A673 (cell line): ENCODE measurements around the gene ZBTB21. TPM values are rescaled to one million over a fixed set of nuclear protein-coding genes. Genes with fewer than 3 reads are reported as not detected.
A peak's percentile ranks its signal among the peaks of the same experiment; 100 is the strongest.
"Not testable (repeated sequence)": the region's sequence is repeated elsewhere in the genome, so short reads cannot be mapped to it uniquely, and the experiment has no call there.

Source experiments
- BruUV-seq: library from RNA; stranded (reverse); fragments of 400-500 nt; replicated peaks from 2 replicates; lab custom pipeline; 2021; lab: Mats Ljungman, UMichigan
- CTCF ChIA-PET: fragments of 300-600 bp; sonication (Branson Sonifier 250); formaldehyde crosslinking; loops from one replicate; lab custom pipeline; 2022; ENCODE audit warnings: antibody characterized with exemption; lab: Charles Lee
- POLR2A ChIA-PET: fragments of 300-600 bp; sonication (Branson Sonifier 250); formaldehyde crosslinking; loops from one replicate; lab custom pipeline; 2022; ENCODE audit warnings: antibody characterized with exemption; ENCODE audit not compliant: low non-redundant PET; lab: Charles Lee
- DNase-seq: peaks from one replicate; pipeline ENCODE4 v3.0.0-alpha.2; 2015; ENCODE audit warnings: low spot score
- H3K27ac ChIP-seq: fragments of 200-600 bp; sonication (generic); 2 replicates; pipeline ENCODE4 v1.5.1; 2016; ENCODE audit warnings: mixed run types, low read depth, mild to moderate bottlenecking, mixed read lengths, antibody characterized with exemption, low read length; ENCODE audit not compliant: poor library complexity, severe bottlenecking
- H3K27me3 ChIP-seq: fragments of 200-600 bp; sonication (generic); replicated peaks from 2 replicates; pipeline ENCODE4 v1.6.1; 2017; ENCODE audit warnings: mixed run types, low read depth, mild to moderate bottlenecking, mixed read lengths, antibody characterized with exemption, low read length; ENCODE audit not compliant: insufficient read depth, poor library complexity
- H3K36me3 ChIP-seq: fragments of 200-600 bp; sonication (generic); 2 replicates; pipeline ENCODE4 v1.6.1; 2016; ENCODE audit warnings: mixed run types, mild to moderate bottlenecking, mixed read lengths, antibody characterized with exemption, low read length; ENCODE audit not compliant: insufficient read depth, poor library complexity, severe bottlenecking
- H3K4me1 ChIP-seq: fragments of 200-600 bp; sonication (generic); 2 replicates; pipeline ENCODE4 v1.6.1; 2017; ENCODE audit warnings: mixed run types, mild to moderate bottlenecking, mixed read lengths, antibody characterized with exemption, low read length; ENCODE audit not compliant: insufficient read depth, poor library complexity, severe bottlenecking
- H3K4me3 ChIP-seq: fragments of 200-600 bp; sonication (generic); 2 replicates; pipeline ENCODE4 v1.5.1; 2016; ENCODE audit warnings: low read depth, mixed run types, mild to moderate bottlenecking, mixed read lengths, low read length; ENCODE audit not compliant: poor library complexity, severe bottlenecking
- H3K9me3 ChIP-seq: fragments of 200-600 bp; sonication (generic); 2 replicates; pipeline ENCODE4 v1.6.1; 2016; ENCODE audit warnings: mixed run types, low read depth, mild to moderate bottlenecking, mixed read lengths, antibody characterized with exemption, low read length; ENCODE audit not compliant: poor library complexity, severe bottlenecking
- CTCF ChIP-seq: fragments of 300-800, 200-600 bp; sonication (generic); conservative IDR thresholded peaks from 2 replicates; pipeline ENCODE4 v1.5.1; 2017; ENCODE audit warnings: low read depth, mild to moderate bottlenecking, antibody characterized with exemption, low read length, moderate library complexity, mixed read lengths
- EZH2 ChIP-seq: fragments of 200-600 bp; sonication (generic); IDR thresholded peaks from 2 replicates; pipeline ENCODE4 v1.6.1; 2017; ENCODE audit warnings: borderline replicate concordance, low read depth, mild to moderate bottlenecking, mixed read lengths, antibody characterized with exemption, low read length; ENCODE audit not compliant: poor library complexity, severe bottlenecking
- intact Hi-C: fragments of 100-400 bp; cut with micrococcal nuclease; formaldehyde crosslinking; loops from one replicate; pipeline ENCODE4 v1.10.0; 2022; ENCODE audit not compliant: unreplicated experiment
- total RNA-seq: library from RNA; stranded (reverse); gene quantifications from 2 replicates; pipeline ENCODE4 v1.2.3, GENCODE V29; 2021

ZBTB21 gene
- total RNA-seq, 1 experiment from 2014 or later, result 20.7 TPM

DNA sequence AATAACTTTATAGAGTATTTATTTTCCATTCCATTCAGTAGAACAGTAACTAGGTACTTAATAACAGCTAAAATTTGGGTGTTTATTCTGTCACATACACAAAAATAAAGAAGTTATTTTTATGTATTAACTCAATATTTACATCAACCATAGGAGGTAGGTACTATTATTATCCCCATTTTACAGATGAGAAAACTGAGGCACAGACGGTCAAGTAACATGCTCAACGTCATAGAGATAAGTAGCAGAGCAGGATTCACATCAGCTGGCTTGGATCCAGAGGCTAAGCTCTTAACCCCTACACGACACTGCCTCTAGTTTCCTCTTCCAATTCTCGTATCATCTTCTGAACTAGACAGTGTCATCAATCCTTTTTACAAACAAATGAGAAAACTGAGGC is 9.3 kb downstream of the ZBTB21 start:
- TF ChIP-seq EZH2 (no peak), CTCF (no peak)
- Histone ChIP-seq H3K36me3 (peaks cover 11% of the 10 kb centered on the region), H3K9me3 (no peaks in the 10 kb centered on the region), H3K27ac (no peak overlapping the region), H3K27me3 (no peaks in the 10 kb centered on the region), H3K4me1 (peaks cover 5% of the 10 kb centered on the region), H3K4me3 (no peak overlapping the region)
- intact Hi-C loops, result no loop called here
- DNase-seq, result no peak
- POLR2A ChIA-PET, result no interaction called here
- BruUV-seq, result no TSS peak
- CTCF ChIA-PET, result no interaction called here

GRCh38 chr21:41997657-41998056 is 12.5 kb downstream of the ZBTB21 start:
- H3K4me1 ChIP-seq, result no peaks in the 10 kb centered on the region
- POLR2A ChIA-PET, result no interaction called here
- intact Hi-C loops, result no loop called here
- CTCF ChIA-PET, result no interaction called here
- BruUV-seq, result no TSS peak
- no peaks in the 10 kb centered on the region for H3K27me3 ChIP-seq
- peaks cover 27% of the 10 kb centered on the region for H3K36me3 ChIP-seq
- TF ChIP-seq EZH2, result no peak
- no peak for TF ChIP-seq CTCF
- no peak overlapping the region for H3K4me3 ChIP-seq
- no peaks in the 10 kb centered on the region for H3K9me3 ChIP-seq
- DNase-seq, result no peak
- peak overlapping the region; percentile 17 for H3K27ac ChIP-seq

DNA sequence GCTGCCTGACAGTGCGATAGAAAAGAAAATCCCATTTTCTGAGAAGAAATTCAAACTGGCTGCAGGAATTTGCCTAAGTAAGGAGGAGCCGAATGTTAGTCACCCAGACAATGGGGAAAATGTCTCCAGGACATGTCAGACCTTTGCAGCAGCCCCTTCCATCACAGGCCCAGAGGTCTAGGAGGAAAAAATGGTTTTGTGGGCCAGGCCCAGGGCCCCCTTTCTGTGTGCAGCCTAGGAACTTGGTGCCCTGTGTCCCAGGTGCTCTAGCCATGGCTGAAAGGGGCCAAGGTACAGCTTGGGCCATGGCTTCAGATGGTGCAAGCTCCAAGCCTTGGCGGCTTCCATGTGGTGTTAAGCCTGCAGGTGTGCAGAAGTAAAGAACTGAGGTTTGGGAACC is 14.6 kb downstream of the ZBTB21 start:
- CTCF ChIA-PET, result no interaction called here
- no peaks in the 10 kb centered on the region for H3K9me3 ChIP-seq
- H3K36me3 ChIP-seq, result peaks cover 38% of the 10 kb centered on the region
- no peaks in the 10 kb centered on the region for H3K4me1 ChIP-seq
- TF ChIP-seq EZH2 (no peak), CTCF (no peak)
- H3K27ac ChIP-seq, result no peak overlapping the region
- H3K4me3 ChIP-seq, result no peak overlapping the region
- BruUV-seq, result no TSS peak
- DNase-seq, result no peak
- H3K27me3 ChIP-seq, result no peaks in the 10 kb centered on the region
- intact Hi-C loops, result no loop called here
- POLR2A ChIA-PET, result no interaction called here

- BruUV-seq, POLR2A ChIA-PET, H3K4me3 ChIP-seq, H3K9me3 ChIP-seq, H3K27ac ChIP-seq, DNase-seq, H3K27me3 ChIP-seq, intact Hi-C loops, H3K4me1 ChIP-seq, CTCF ChIA-PET: not testable (repeated sequence)
- peaks cover 46% of the 10 kb centered on the region for H3K36me3 ChIP-seq
These were observed 15.5 kb downstream of the ZBTB21 start for GRCh38 chr21:41994613-41995012.
